Nephron (organoid): ENCODE results near the gene PDE4D.
A peak's percentile ranks its signal among the peaks of the same experiment; 100 is the strongest.
"Not testable (repeated sequence)": the region's sequence is repeated elsewhere in the genome, so short reads cannot be mapped to it uniquely, and the experiment has no call there.

Source experiments
- H3K27ac Mint-ChIP-seq, 3 experiments: 2 replicates each; pipeline ENCODE4 v1.8.0; 2020; ENCODE audit warnings: mixed read lengths in 3 of 3, mild to moderate bottlenecking in 2 of 3, moderate library complexity in 1 of 3
- H3K27me3 Mint-ChIP-seq: 2 replicates; pipeline ENCODE4 v1.8.0; 2021; ENCODE audit warnings: low read depth, mild to moderate bottlenecking, moderate library complexity, mixed read lengths
- H3K36me3 Mint-ChIP-seq: 2 replicates; pipeline ENCODE4 v1.8.0; 2020; ENCODE audit warnings: low read depth, mixed read lengths
- H3K4me1 Mint-ChIP-seq: 2 replicates; pipeline ENCODE4 v1.8.0; 2020; ENCODE audit warnings: mixed read lengths
- H3K4me3 Mint-ChIP-seq, 3 experiments: 2 replicates each; pipeline ENCODE4 v1.8.0; 2020; ENCODE audit warnings: mild to moderate bottlenecking in 3 of 3, mixed read lengths in 3 of 3, moderate library complexity in 2 of 3
- H3K9me3 Mint-ChIP-seq: 2 replicates; pipeline ENCODE4 v1.8.0; 2020; ENCODE audit warnings: mixed read lengths
- TF ChIP-seq, protein P1 (sequence below), 3 experiments: fragments of 200-600 bp; sonication (generic); IDR thresholded peaks; one replicate each; pipeline ENCODE4 v1.5.0; 2021; ENCODE audit warnings: antibody characterized with exemption in 3 of 3; ENCODE audit not compliant: unreplicated experiment in 3 of 3

The PDE4D gene

DNA sequence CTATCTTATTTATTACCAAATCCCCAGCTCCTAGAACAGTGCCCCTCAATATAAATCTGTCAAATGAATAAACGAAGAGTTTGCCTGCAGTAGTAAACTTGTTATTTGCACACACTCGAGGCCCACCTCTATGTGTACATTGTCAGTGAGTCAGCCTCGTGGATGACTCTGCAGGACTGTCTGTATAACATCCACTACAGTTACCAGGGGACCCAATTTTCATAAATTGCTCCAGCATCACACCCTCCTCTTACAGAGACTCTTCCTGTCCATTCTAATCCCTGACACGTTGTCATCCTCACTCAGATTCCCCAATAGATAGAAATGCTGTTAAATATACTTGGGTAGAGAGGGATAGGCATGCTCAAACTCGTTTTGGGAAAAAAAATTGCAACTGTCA is 832.1 kb downstream of the PDE4D start:
- TF ChIP-seq, protein P1, sequence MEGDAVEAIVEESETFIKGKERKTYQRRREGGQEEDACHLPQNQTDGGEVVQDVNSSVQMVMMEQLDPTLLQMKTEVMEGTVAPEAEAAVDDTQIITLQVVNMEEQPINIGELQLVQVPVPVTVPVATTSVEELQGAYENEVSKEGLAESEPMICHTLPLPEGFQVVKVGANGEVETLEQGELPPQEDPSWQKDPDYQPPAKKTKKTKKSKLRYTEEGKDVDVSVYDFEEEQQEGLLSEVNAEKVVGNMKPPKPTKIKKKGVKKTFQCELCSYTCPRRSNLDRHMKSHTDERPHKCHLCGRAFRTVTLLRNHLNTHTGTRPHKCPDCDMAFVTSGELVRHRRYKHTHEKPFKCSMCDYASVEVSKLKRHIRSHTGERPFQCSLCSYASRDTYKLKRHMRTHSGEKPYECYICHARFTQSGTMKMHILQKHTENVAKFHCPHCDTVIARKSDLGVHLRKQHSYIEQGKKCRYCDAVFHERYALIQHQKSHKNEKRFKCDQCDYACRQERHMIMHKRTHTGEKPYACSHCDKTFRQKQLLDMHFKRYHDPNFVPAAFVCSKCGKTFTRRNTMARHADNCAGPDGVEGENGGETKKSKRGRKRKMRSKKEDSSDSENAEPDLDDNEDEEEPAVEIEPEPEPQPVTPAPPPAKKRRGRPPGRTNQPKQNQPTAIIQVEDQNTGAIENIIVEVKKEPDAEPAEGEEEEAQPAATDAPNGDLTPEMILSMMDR (IDR thresholded peaks at IDR 0.05; ENCODE audit: unreplicated experiment in 3 of 3): no peak

DNA sequence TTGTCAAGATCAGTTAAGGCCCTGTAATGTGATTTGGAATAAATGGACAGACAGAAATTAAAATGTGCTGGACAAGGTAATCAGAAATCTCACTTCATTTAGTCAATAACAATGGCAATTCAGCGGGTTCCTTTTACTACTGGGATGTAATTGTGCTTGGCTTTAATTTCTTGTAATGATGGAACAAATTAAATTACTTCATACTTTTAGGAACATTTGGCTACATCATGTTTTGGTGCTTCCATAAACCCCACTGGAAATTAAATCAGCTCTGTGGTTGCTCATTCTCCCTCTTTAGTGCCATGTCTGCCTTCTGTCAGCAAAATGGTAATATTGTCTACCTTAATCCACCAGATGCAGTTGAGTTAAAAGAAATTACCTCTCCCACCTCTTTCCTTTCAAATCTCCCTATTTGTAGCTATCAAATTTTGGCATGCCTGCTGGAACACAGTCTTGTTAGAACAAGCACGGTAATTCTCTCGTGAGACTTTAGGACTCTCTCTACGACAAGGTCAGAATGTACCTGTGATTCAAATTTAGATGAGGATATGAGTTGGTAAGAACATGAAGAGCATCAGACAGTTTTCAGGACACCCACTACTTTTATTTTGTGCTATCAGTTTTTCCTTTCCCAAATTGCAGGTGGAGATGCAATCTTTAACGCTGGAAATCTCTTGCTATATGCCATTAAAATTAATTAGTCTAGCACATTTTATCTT is 834.4 kb downstream of the PDE4D start:
- H3K9me3 Mint-ChIP-seq: no peaks in the 10 kb centered on the region
- TF ChIP-seq, protein P1 (IDR thresholded peaks at IDR 0.05; ENCODE audit: unreplicated experiment in 3 of 3): no peak
- H3K4me3 Mint-ChIP-seq: no peak overlapping the region

More for the DNA sequence above, 832.1 kb downstream of the PDE4D start:
- Mint-ChIP-seq H3K4me3 (no peak overlapping the region), H3K27ac (peak overlapping the region in 1 of 3 experiments; percentile 17), H3K9me3 (no peaks in the 10 kb centered on the region), H3K27me3 (no peaks in the 10 kb centered on the region), H3K4me1 (peaks cover 37% of the 10 kb centered on the region), H3K36me3 (peaks cover 4% of the 10 kb centered on the region)

DNA sequence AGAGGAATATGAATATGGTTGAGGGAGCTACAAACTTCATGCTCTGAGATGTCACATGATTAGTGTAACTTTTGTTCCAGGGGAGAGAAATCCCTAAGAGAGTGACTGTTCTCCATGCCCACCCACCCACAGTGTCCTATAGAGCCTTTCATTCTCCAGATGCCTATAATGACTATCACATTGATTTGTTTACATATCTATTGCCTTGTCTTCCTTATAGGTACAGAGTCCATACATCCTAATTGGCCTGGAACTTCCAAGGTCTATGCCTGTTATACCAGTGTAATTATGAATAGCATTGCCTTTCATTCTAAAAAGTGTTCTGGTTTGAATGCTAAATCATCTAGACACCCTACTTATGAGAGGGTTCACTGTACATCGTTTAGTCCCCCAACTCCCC is 835.3 kb downstream of the PDE4D start:
- Mint-ChIP-seq H3K9me3 (no peaks in the 10 kb centered on the region), H3K27me3 (peaks cover 5% of the 10 kb centered on the region), H3K4me1 (peaks cover 20% of the 10 kb centered on the region), H3K4me3 (no peak overlapping the region), H3K27ac (no peak overlapping the region), H3K36me3 (no peaks in the 10 kb centered on the region)
- TF ChIP-seq, protein P1 (IDR thresholded peaks at IDR 0.05; ENCODE audit: unreplicated experiment in 3 of 3): no peak

More for the DNA sequence above, 834.4 kb downstream of the PDE4D start:
- Mint-ChIP-seq H3K4me1 (peaks cover 26% of the 10 kb centered on the region), H3K27ac (no peak overlapping the region), H3K36me3 (no peaks in the 10 kb centered on the region), H3K27me3 (peaks cover 5% of the 10 kb centered on the region)

DNA sequence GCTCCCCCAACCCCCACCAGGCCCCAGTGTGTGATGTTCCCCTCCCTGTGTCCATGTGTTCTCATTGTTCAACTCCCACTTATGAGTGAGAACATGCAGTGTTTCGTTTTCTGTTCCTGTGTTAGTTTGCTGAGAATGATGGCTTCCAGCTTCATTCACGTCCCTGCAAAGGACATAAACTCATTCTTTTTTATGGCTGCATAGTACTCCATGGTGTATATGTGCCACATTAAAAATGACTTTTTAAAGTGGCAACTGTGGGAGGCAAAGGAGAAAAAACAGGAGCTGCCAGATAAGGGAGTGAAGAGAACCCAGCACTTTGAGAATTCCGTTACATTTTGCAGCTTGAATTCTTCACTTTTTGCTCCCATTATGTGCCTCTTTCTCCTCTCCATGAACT is 836.9 kb downstream of the PDE4D start:
- H3K4me1 Mint-ChIP-seq, H3K9me3 Mint-ChIP-seq, H3K36me3 Mint-ChIP-seq, H3K27ac Mint-ChIP-seq, H3K27me3 Mint-ChIP-seq, H3K4me3 Mint-ChIP-seq: not testable (repeated sequence)

DNA sequence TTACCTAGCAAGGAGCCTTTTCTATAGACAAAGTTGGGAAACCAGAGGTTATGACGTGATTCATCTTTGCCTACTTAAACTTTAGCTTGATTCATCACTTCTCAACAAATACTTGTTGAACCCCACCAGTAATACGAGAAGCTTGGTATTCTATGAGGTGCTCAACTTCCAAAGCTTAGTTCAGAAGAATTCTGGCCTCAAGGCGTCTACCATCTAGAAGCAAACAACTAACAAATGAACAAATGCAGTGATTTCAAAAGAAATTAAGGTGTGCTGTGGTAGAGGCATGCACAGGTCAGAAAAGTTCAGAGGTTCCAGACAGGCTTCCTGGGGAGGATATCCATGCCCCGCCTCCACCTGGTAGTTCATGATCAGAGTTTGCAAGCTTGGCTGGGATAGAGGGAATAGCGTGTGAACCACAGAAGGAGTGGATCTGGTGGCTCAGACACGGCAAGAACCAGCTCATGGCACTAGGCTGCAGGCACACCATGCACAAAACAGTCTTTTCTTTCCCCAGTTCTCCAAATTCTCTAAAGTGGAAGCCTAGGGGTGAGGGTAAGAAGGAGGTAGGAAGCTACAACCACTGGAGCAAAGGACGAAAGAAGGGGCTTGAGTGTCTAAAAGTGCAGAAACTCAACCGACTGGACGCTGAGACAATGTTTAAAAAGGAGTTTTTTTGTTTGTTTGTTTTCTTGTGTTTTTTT is 837.6 kb downstream of the PDE4D start:
- Mint-ChIP-seq H3K36me3 (no peaks in the 10 kb centered on the region), H3K9me3 (no peaks in the 10 kb centered on the region), H3K4me3 (no peak overlapping the region), H3K27ac (no peak overlapping the region), H3K4me1 (peaks cover 3% of the 10 kb centered on the region), H3K27me3 (peaks cover 5% of the 10 kb centered on the region)
- TF ChIP-seq, protein P1 (IDR thresholded peaks at IDR 0.05; ENCODE audit: unreplicated experiment in 3 of 3): no peak

DNA sequence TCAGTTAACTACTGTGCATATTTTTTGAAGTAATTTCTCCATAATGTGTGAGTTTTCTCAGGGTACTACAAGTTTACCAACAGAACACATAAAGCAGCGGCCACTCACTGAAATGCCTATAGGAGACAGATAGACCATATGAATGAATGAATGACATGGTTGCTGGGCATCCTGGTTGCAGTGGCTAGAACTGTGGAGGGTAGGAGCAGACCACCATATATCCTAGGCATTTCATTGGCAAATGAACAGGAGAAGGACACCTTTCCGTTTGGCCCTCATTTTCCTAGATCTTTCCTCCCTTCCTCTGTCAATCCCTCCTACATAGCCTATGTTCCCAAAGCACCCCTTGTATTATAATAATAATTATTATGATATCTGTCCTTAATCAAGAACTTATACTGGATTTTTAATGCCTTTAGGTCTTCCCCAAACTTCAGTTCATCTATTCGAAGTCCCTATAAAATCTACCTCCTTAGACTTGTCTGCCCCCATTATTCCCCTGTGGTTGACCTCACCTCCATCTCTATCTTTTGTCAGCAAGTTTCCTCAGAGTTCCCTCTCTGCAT is 838.5 kb downstream of the PDE4D start:
- Mint-ChIP-seq H3K27ac (no peak overlapping the region), H3K9me3 (no peaks in the 10 kb centered on the region), H3K4me1 (no peaks in the 10 kb centered on the region), H3K4me3 (no peak overlapping the region), H3K27me3 (peaks cover 5% of the 10 kb centered on the region), H3K36me3 (no peaks in the 10 kb centered on the region)
- TF ChIP-seq, protein P1 (IDR thresholded peaks at IDR 0.05; ENCODE audit: unreplicated experiment in 3 of 3): no peak
